CD4-positive, alpha-beta T cell (primary cell): ENCODE measurements around the gene ZMYND19. TPM values are rescaled to one million over a fixed set of nuclear protein-coding genes. Genes with fewer than 3 reads are reported as not detected.
A peak's percentile ranks its signal among the peaks of the same experiment; 100 is the strongest.

Experiments used
- ATAC-seq: fragments of 200-7000 bp; cut with Tn5 transposase; one replicate; pipeline ENCODE4 v1.10.0; 2022; ENCODE audit warnings: mild to moderate bottlenecking; ENCODE audit not compliant: poor library complexity
- CTCF ChIA-PET: fragments of 350-600 bp; sonication (Branson Sonifier 250); formaldehyde crosslinking; loops from one replicate; lab custom pipeline; 2021; ENCODE audit warnings: antibody characterized with exemption, inconsistent platforms; lab: Charles Lee
- POLR2A ChIA-PET: fragments of 350-600 bp; sonication (Branson Sonifier 250); formaldehyde crosslinking; loops from one replicate; lab custom pipeline; 2021; ENCODE audit warnings: antibody characterized with exemption, inconsistent platforms; lab: Charles Lee
- DNase-seq, 14 experiments: peaks; one replicate each; pipeline ENCODE4 v3.0.0-alpha.2; 2013 to 2020; ENCODE audit warnings: mixed read lengths in 2 of 14
- H3K27ac ChIP-seq, 2 donors: one replicate each; pipeline versions ENCODE4 v1.5.1 to v1.7.0; 2013; ENCODE audit warnings: low read length in 2 of 2, low read depth in 1 of 2, mild to moderate bottlenecking in 1 of 2
- H3K27me3 ChIP-seq, 2 experiments: 1 replicate in 1 of 2; 2 replicates in 1 of 2; pipeline versions ENCODE4 v1.6.1 to v1.7.0; 2013; ENCODE audit warnings: low read length in 2 of 2, control low read depth in 1 of 2, mild to moderate bottlenecking in 1 of 2, moderate library complexity in 1 of 2; ENCODE audit not compliant: insufficient read depth in 2 of 2, control insufficient read depth in 1 of 2
- H3K36me3 ChIP-seq: one replicate; pipeline ENCODE4 v1.6.1; 2013; ENCODE audit warnings: low read length, control low read depth; ENCODE audit not compliant: insufficient read depth
- H3K4me1 ChIP-seq: one replicate; pipeline ENCODE4 v1.6.1; 2013; ENCODE audit warnings: low read length, control low read depth; ENCODE audit not compliant: insufficient read depth
- H3K4me3 ChIP-seq: one replicate; pipeline ENCODE4 v1.5.1; 2013; ENCODE audit warnings: mild to moderate bottlenecking, low read length, moderate library complexity
- H3K9me3 ChIP-seq, 2 experiments: 1 replicate in 1 of 2; 2 replicates in 1 of 2; pipeline versions ENCODE4 v1.6.1 to v1.7.0; 2013; ENCODE audit warnings: low read length in 2 of 2, mild to moderate bottlenecking in 2 of 2, control low read depth in 1 of 2, moderate library complexity in 1 of 2; ENCODE audit not compliant: control insufficient read depth in 1 of 2, insufficient read depth in 1 of 2
- H3K27ac Mint-ChIP-seq: one replicate; pipeline ENCODE4 v1.8.0; 2020; ENCODE audit warnings: mixed read lengths
- H3K27me3 Mint-ChIP-seq: one replicate; pipeline ENCODE4 v1.8.0; 2021; ENCODE audit warnings: mixed read lengths
- H3K36me3 Mint-ChIP-seq: one replicate; pipeline ENCODE4 v1.8.0; 2021; ENCODE audit warnings: low read depth, mixed read lengths
- H3K4me1 Mint-ChIP-seq: one replicate; pipeline ENCODE4 v1.8.0; 2021; ENCODE audit warnings: low read depth, mixed read lengths
- H3K4me3 Mint-ChIP-seq: one replicate; pipeline ENCODE4 v1.8.0; 2020; ENCODE audit warnings: mild to moderate bottlenecking, mixed read lengths
- H3K9me3 Mint-ChIP-seq: one replicate; pipeline ENCODE4 v1.8.0; 2020; ENCODE audit warnings: mixed read lengths
- CTCF ChIP-seq: fragments of 200-600 bp; IDR thresholded peaks from one replicate; pipeline ENCODE4 v1.8.0; 2022; ENCODE audit warnings: antibody characterized with exemption, mild to moderate bottlenecking
- intact Hi-C, 2 experiments: fragments of 100-400 bp; cut with DNase I in 1 of 2; cut with micrococcal nuclease in 1 of 2; formaldehyde crosslinking; loops; one replicate each; pipeline versions ENCODE4 v1.15.1 to v1.9.0; 2023 to 2025; cut with DNase I, micrococcal nuclease
- total RNA-seq, 174 experiments: library from RNA in 2 of 174; stranded (reverse) in 2 of 174; gene quantifications; one replicate each; pipeline ENCODE4 v1.2.3 and lab custom pipeline; 2021 to 2026

ZMYND19 gene
- total RNA-seq, 2 experiments from 2014 or later: 8.6 to 11.3 TPM

DNA sequence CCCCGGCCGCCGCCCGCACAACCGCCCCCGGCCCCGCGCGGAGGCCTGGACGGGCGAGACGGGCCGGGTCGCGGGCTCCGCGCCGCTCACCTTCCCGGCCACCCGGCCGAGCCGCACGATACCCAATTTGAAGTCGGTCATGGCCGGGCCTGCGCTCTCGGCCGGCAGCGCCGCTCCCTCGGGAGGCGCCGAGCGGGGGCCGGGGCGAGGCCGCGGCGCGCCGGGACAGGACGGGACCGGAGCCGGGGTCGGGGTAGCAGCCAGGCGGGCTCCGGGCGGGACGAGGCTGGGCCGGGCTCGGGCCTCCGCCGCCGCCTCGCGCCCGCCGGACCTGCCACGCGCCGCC lies 216 bp downstream of the ZMYND19 start:
- no peaks in the 10 kb centered on the region for H3K27me3 ChIP-seq
- no peak overlapping the region for H3K27ac Mint-ChIP-seq
- ATAC-seq: no peak
- no peaks in the 10 kb centered on the region for H3K27me3 Mint-ChIP-seq
- H3K9me3 ChIP-seq: no peaks in the 10 kb centered on the region
- no peak overlapping the region for H3K4me3 Mint-ChIP-seq
- H3K4me1 ChIP-seq: peaks cover 21% of the 10 kb centered on the region
- no peak for DNase-seq
- no peak overlapping the region for H3K4me3 ChIP-seq
- H3K36me3 Mint-ChIP-seq: peaks cover 21% of the 10 kb centered on the region
- no peak for TF ChIP-seq CTCF
- no peak overlapping the region for H3K27ac ChIP-seq
- no peaks in the 10 kb centered on the region for H3K9me3 Mint-ChIP-seq
- H3K4me1 Mint-ChIP-seq: peaks cover 17% of the 10 kb centered on the region
- intact Hi-C loops: loop anchor here in 1 of 2 experiments (1.0 kb wide), 3 partner anchors 15 to 39 kb away; partner anchors contain the start of genes ARRDC1 and MRPL41
- POLR2A ChIA-PET: interaction anchor here (0.6 to 1.6 kb wide), 3 partner anchors 15 to 38 kb away, joined by 4 to 8 read pairs (median 6); partner anchors contain the start of genes ARRDC1, EHMT1 and MRPL41
- CTCF ChIA-PET: no interaction called here
- peaks cover 20% of the 10 kb centered on the region for H3K36me3 ChIP-seq

GRCh38 chr9:137589441-137590122 lies 730 bp downstream of the ZMYND19 start:
- H3K4me3 ChIP-seq: peak overlapping the region; percentile 52
- no peak for TF ChIP-seq CTCF
- H3K27me3 ChIP-seq: no peaks in the 10 kb centered on the region
- peaks cover 21% of the 10 kb centered on the region for H3K4me1 ChIP-seq
- ATAC-seq (peak; percentile 3), DNase-seq (peak in 2 of 14 experiments; percentile 35 to 49)
- Mint-ChIP-seq H3K4me1 (peaks cover 17% of the 10 kb centered on the region), H3K27ac (peak overlapping the region; percentile 59), H3K36me3 (peaks cover 23% of the 10 kb centered on the region), H3K4me3 (peak overlapping the region; percentile 92), H3K27me3 (no peaks in the 10 kb centered on the region), H3K9me3 (no peaks in the 10 kb centered on the region)
- no peaks in the 10 kb centered on the region for H3K9me3 ChIP-seq
- intact Hi-C loops: loop anchor here in 1 of 2 experiments (1.0 kb wide), 3 partner anchors 16 to 38 kb away; partner anchors contain the start of genes ARRDC1 and MRPL41
- peaks cover 20% of the 10 kb centered on the region for H3K36me3 ChIP-seq
- ChIA-PET POLR2A (interaction anchor here (0.9 to 1.9 kb wide), 3 partner anchors 10 to 16 kb away, joined by 3 to 8 read pairs (median 8); partner anchors contain the start of genes ARRDC1 and DPH7), CTCF (no interaction called here)
- H3K27ac ChIP-seq: no peak overlapping the region

- H3K27me3 Mint-ChIP-seq: no peaks in the 10 kb centered on the region
These were observed 1.4 kb downstream of the ZMYND19 start for GRCh38 chr9:137588891-137589290.

More at GRCh38 chr9:137588891-137589290, 1.4 kb downstream of the ZMYND19 start:
- ChIA-PET CTCF (no interaction called here), POLR2A (interaction anchor here (0.9 to 1.9 kb wide), 2 partner anchors 10 to 16 kb away, joined by 3 to 8 read pairs; partner anchors contain the start of gene DPH7)
- Mint-ChIP-seq H3K36me3 (peaks cover 24% of the 10 kb centered on the region), H3K4me1 (peaks cover 17% of the 10 kb centered on the region), H3K4me3 (peak overlapping the region; percentile 92), H3K27ac (no peak overlapping the region), H3K9me3 (no peaks in the 10 kb centered on the region)
- intact Hi-C loops: no loop called here
- Histone ChIP-seq H3K4me3 (no peak overlapping the region), H3K9me3 (no peaks in the 10 kb centered on the region), H3K36me3 (peaks cover 23% of the 10 kb centered on the region), H3K27me3 (no peaks in the 10 kb centered on the region), H3K27ac (no peak overlapping the region), H3K4me1 (peaks cover 21% of the 10 kb centered on the region)
- TF ChIP-seq CTCF: no peak
- DNase-seq (no peak), ATAC-seq (no peak)
